IMR-90 (cell line): ENCODE measurements around the gene JPT1. TPM values are rescaled to one million over a fixed set of nuclear protein-coding genes. Genes with fewer than 3 reads are reported as not detected.

ENCODE experiments used
- ATAC-seq: fragments of 200-7000 bp; cut with Tn5 transposase; 2 replicates; pipeline ENCODE4 v1.9.1; 2020; ENCODE audit warnings: low read depth, mild to moderate bottlenecking, moderate library complexity
- BruUV-seq: library from RNA; stranded (reverse); fragments of 400-500 nt; replicated peaks from 2 replicates; lab custom pipeline; 2021; lab: Mats Ljungman, UMichigan
- CTCF ChIA-PET: fragments of 300-600 bp; formaldehyde crosslinking; extraction: SDS; loops from one replicate; lab custom pipeline; 2021; ENCODE audit warnings: antibody characterized with exemption; lab: Yijun Ruan, JAX
- POLR2A ChIA-PET: fragments of 300-600 bp; sonication (Branson Sonifier 250); formaldehyde crosslinking; loops from one replicate; lab custom pipeline; 2022; ENCODE audit warnings: antibody characterized with exemption; ENCODE audit not compliant: unreplicated experiment; lab: Charles Lee
- DNase-seq: peaks from one replicate; pipeline ENCODE4 v3.0.0; 2013
- H2AFZ ChIP-seq: replicated peaks from 2 replicates; pipeline ENCODE3; 2013; ENCODE audit warnings: low read length, mild to moderate bottlenecking; ENCODE audit not compliant: poor library complexity
- H2AK5ac ChIP-seq: 2 replicates; pipeline ENCODE4 v1.6.1; 2013; ENCODE audit warnings: low read depth, low read length, inconsistent platforms
- H2AK9ac ChIP-seq: replicated peaks from 2 replicates; pipeline ENCODE3; 2013; ENCODE audit warnings: mild to moderate bottlenecking, low read depth, low read length, moderate library complexity; ENCODE audit not compliant: poor library complexity
- H2BK120ac ChIP-seq: 2 replicates; pipeline ENCODE4 v1.6.1; 2013; ENCODE audit warnings: low read depth, low read length, inconsistent platforms
- H2BK15ac ChIP-seq: 3 replicates; pipeline ENCODE4 v1.6.1; 2013; ENCODE audit warnings: low read depth, low read length, inconsistent platforms
- H2BK20ac ChIP-seq: 2 replicates; pipeline ENCODE4 v1.6.1; 2013; ENCODE audit warnings: low read depth, mild to moderate bottlenecking, inconsistent platforms, low read length, moderate library complexity
- H2BK5ac ChIP-seq: 2 replicates; pipeline ENCODE4 v1.6.1; 2013; ENCODE audit warnings: mild to moderate bottlenecking, low read depth, low read length, inconsistent platforms; ENCODE audit not compliant: poor library complexity, severe bottlenecking
- H3K14ac ChIP-seq: replicated peaks from 2 replicates; pipeline ENCODE4 v1.6.1; 2013; ENCODE audit warnings: low read depth, low read length, inconsistent platforms
- H3K18ac ChIP-seq: 2 replicates; pipeline ENCODE4 v1.6.1; 2013; ENCODE audit warnings: low read depth, low read length, control low read depth
- H3K23ac ChIP-seq: 2 replicates; pipeline ENCODE4 v1.6.1; 2013; ENCODE audit warnings: low read depth, low read length, inconsistent platforms
- H3K27ac ChIP-seq: 2 replicates; pipeline ENCODE4 v1.5.1; 2013; ENCODE audit warnings: mild to moderate bottlenecking, control low read depth, low read length; ENCODE audit not compliant: insufficient read depth
- H3K27me3 ChIP-seq: 2 replicates; pipeline ENCODE4 v1.6.1; 2013; ENCODE audit warnings: low read length; ENCODE audit not compliant: control insufficient read depth, insufficient read depth
- H3K36me3 ChIP-seq: 2 replicates; pipeline ENCODE4 v1.6.1; 2013; ENCODE audit warnings: low read length, mixed read lengths; ENCODE audit not compliant: control insufficient read depth, insufficient read depth
- H3K4ac ChIP-seq: 2 replicates; pipeline ENCODE4 v1.6.1; 2013; ENCODE audit warnings: low read depth, low read length, inconsistent platforms
- H3K4me1 ChIP-seq: 2 replicates; pipeline ENCODE4 v1.6.1; 2013; ENCODE audit warnings: low read length, mixed read lengths; ENCODE audit not compliant: control insufficient read depth, insufficient read depth
- H3K4me2 ChIP-seq: 2 replicates; pipeline ENCODE4 v1.6.1; 2013; ENCODE audit warnings: low read depth, mild to moderate bottlenecking, control low read depth, low read length, moderate library complexity
- H3K4me3 ChIP-seq: 2 replicates; pipeline ENCODE4 v1.5.1; 2013; ENCODE audit warnings: low read depth, mild to moderate bottlenecking, control low read depth, low read length, moderate library complexity; ENCODE audit not compliant: insufficient read depth
- H3K56ac ChIP-seq: 2 replicates; pipeline ENCODE4 v1.6.1; 2013; ENCODE audit warnings: low read length, inconsistent platforms; ENCODE audit not compliant: insufficient read depth; ENCODE audit errors: extremely low read depth
- H3K79me1 ChIP-seq, 2 experiments: 2 replicates each; pipeline ENCODE4 v1.6.1; 2013; ENCODE audit warnings: low read length in 2 of 2, inconsistent platforms in 1 of 2, low read depth in 1 of 2
- H3K9ac ChIP-seq: 2 replicates; pipeline ENCODE4 v1.6.1; 2013; ENCODE audit warnings: low read depth, low read length, control low read depth
- H3K9me1 ChIP-seq: 2 replicates; pipeline ENCODE4 v1.6.1; 2013; ENCODE audit warnings: low read length, inconsistent platforms; ENCODE audit not compliant: insufficient read depth
- H3K9me3 ChIP-seq: 2 replicates; pipeline ENCODE4 v1.6.1; 2013; ENCODE audit warnings: low read length; ENCODE audit not compliant: control insufficient read depth, insufficient read depth
- H4K20me1 ChIP-seq: 2 replicates; pipeline ENCODE4 v1.6.1; 2013; ENCODE audit warnings: low read length, inconsistent platforms; ENCODE audit not compliant: insufficient read depth
- H4K5ac ChIP-seq: 2 replicates; pipeline ENCODE4 v1.6.1; 2013; ENCODE audit warnings: mild to moderate bottlenecking, low read depth, low read length, control low read depth
- H4K8ac ChIP-seq, 2 experiments: 2 replicates each; pipeline ENCODE4 v1.6.1; 2013; ENCODE audit warnings: low read depth in 2 of 2, low read length in 2 of 2, control low read depth in 1 of 2, inconsistent platforms in 1 of 2
- H4K91ac ChIP-seq: 2 replicates; pipeline ENCODE4 v1.6.1; 2013; ENCODE audit warnings: low read depth, low read length, inconsistent platforms; ENCODE audit not compliant: insufficient read depth
- BHLHE40 ChIP-seq: fragments of 150-350 bp; IDR thresholded peaks from 2 replicates; pipeline ENCODE4 v1.6.1; 2016; ENCODE audit warnings: mild to moderate bottlenecking, low read depth, low read length
- CHD1 ChIP-seq: IDR thresholded peaks from 2 replicates; pipeline ENCODE4 v1.6.1; 2012; ENCODE audit warnings: low read depth, low read length, improper control_type of control experiment
- CTCF ChIP-seq: conservative IDR thresholded peaks from 2 replicates; pipeline ENCODE4 v1.5.1; 2012; ENCODE audit warnings: mild to moderate bottlenecking, low read depth, low read length, improper control_type of control experiment
- ELK1 ChIP-seq: fragments of 150-350 bp; IDR thresholded peaks from 2 replicates; pipeline ENCODE4 v1.6.1; 2016; ENCODE audit warnings: low read depth, mild to moderate bottlenecking, low read length, moderate library complexity, borderline replicate concordance
- MAFK ChIP-seq: IDR thresholded peaks from 2 replicates; pipeline ENCODE4 v1.6.1; 2012; ENCODE audit warnings: low read depth, low read length, improper control_type of control experiment
- MAZ ChIP-seq: IDR thresholded peaks from 2 replicates; pipeline ENCODE4 v1.6.1; 2012; ENCODE audit warnings: low read depth, mild to moderate bottlenecking, low read length, improper control_type of control experiment, moderate library complexity, borderline replicate concordance
- MXI1 ChIP-seq: IDR thresholded peaks from 2 replicates; pipeline ENCODE4 v1.6.1; 2012; ENCODE audit warnings: low read depth, mild to moderate bottlenecking, low read length, moderate library complexity, borderline replicate concordance
- NFE2L2 ChIP-seq: fragments of 150-350 bp; IDR thresholded peaks from 2 replicates; pipeline ENCODE4 v1.6.1; 2016; ENCODE audit warnings: low read depth, mild to moderate bottlenecking, low read length
- RAD21 ChIP-seq: IDR thresholded peaks from 2 replicates; pipeline ENCODE4 v1.6.1; 2012; ENCODE audit warnings: low read length, improper control_type of control experiment
- RCOR1 ChIP-seq: IDR thresholded peaks from 2 replicates; pipeline ENCODE4 v1.6.1; 2012; ENCODE audit warnings: mild to moderate bottlenecking, low read length, improper control_type of control experiment; ENCODE audit not compliant: insufficient replicate concordance
- RFX5 ChIP-seq: IDR thresholded peaks from 2 replicates; pipeline ENCODE4 v1.8.0; 2012; ENCODE audit warnings: low read depth, mild to moderate bottlenecking, low read length, moderate library complexity
- SMC3 ChIP-seq: fragments of 150-350 bp; IDR thresholded peaks from 2 replicates; pipeline ENCODE4 v1.6.1; 2016; ENCODE audit warnings: low read depth, mild to moderate bottlenecking, antibody characterized with exemption, low read length, moderate library complexity
- USF2 ChIP-seq: fragments of 150-350 bp; IDR thresholded peaks from 2 replicates; pipeline ENCODE4 v1.6.1; 2017; ENCODE audit warnings: mild to moderate bottlenecking, antibody characterized with exemption, low read length, low read depth
- WGBS, 2 experiments: methylation state at CpG; one replicate each; pipeline versions ENCODE4 v1.1.5 to v1.1.7; 2013; ENCODE audit warnings: missing lambda C conversion rate in 2 of 2; ENCODE audit not compliant: insufficient read length in 1 of 2; ENCODE audit errors: extremely low coverage in 2 of 2; 5-methylcytosine and 5-hydroxymethylcytosine counted together
- dilution Hi-C: fragments of 300-500 bp; cut with HindIII; formaldehyde crosslinking; loops from one replicate; pipeline ENCODE4 v1.14.3; 2018; ENCODE audit warnings: low sequenced_read_pairs; ENCODE audit not compliant: unreplicated experiment
- in situ Hi-C: fragments of 300-500 bp; cut with MboI; formaldehyde crosslinking; loops from 3 replicates; pipeline ENCODE4 v1.14.3; 2019; ENCODE audit warnings: low sequenced_read_pairs, inconsistent platforms, mixed read lengths
- intact Hi-C: fragments of 100-400 bp; cut with micrococcal nuclease; formaldehyde crosslinking; loops from 2 replicates; pipeline ENCODE4 v1.10.0; 2022
- polyA plus RNA-seq, 3 experiments: library from polyadenylated mRNA; depleted of rRNA; stranded (reverse); fragments of >200 nt; gene quantifications; 2 replicates each; pipeline ENCODE4 v1.2.3, GENCODE V29; 2012; ENCODE audit warnings: low replicate concordance in 1 of 3
- total RNA-seq: library from RNA; depleted of rRNA; stranded (reverse); fragments of >200 nt; gene quantifications from 2 replicates; pipeline ENCODE4 v1.2.3, GENCODE V29; 2012

Gene JPT1
- total and polyA plus RNA-seq, 2 of the 4 experiments (the other 2 are of a cell fraction): 118 to 272 TPM

- in situ Hi-C loops (no loop called here), dilution Hi-C loops (no loop called here), intact Hi-C loops (no loop called here)
- Histone ChIP-seq H3K18ac (no peak overlapping the region), H3K9me3 (no peaks in the 10 kb centered on the region), H3K27ac (no peak overlapping the region), H4K20me1 (peaks cover 11% of the 10 kb centered on the region), H3K4ac (no peak overlapping the region), H2BK15ac (no peak overlapping the region), H2AK9ac (no peak overlapping the region), H3K9ac (no peak overlapping the region), H3K4me2 (no peak overlapping the region), H3K36me3 (peaks cover 53% of the 10 kb centered on the region), H2BK20ac (no peak overlapping the region), H3K4me3 (no peak overlapping the region), H3K56ac (no peak overlapping the region), H2AFZ (no peak overlapping the region), H3K79me1 (peaks cover 49 to 73% of the 10 kb centered on the region in 2 experiments), H3K27me3 (no peaks in the 10 kb centered on the region), H3K4me1 (0 out of 2 replicates have a peak, but pooled peaks cover 1% of the 10 kb centered on the region), H3K14ac (no peak overlapping the region), H2BK5ac (no peak overlapping the region), H3K9me1 (no peaks in the 10 kb centered on the region; the same call in 1 of the 2 replicates), H3K23ac (no peak overlapping the region), H4K5ac (no peak overlapping the region), H2AK5ac (no peak overlapping the region), H2BK120ac (no peak overlapping the region), H4K8ac (peak overlapping the region in 1 of 2 experiments; percentile 15; a peak in 1 of 4 replicates), H4K91ac (no peak overlapping the region)
- DNase-seq (no peak), ATAC-seq (no peak)
- WGBS, 2 experiments: 100% methylated on average over 1 of the region's 11 CpGs; no CpG with 5 or more reads in 1 of the 2 experiments
- POLR2A ChIA-PET: interaction anchor here (0.6 kb wide), 2 partner anchors 261 to 322 kb away, joined by 3 to 4 read pairs; no protein-coding TSS in a partner anchor
- BruUV-seq: no TSS peak
- no peak for TF ChIP-seq ELK1
- no peak for TF ChIP-seq CTCF
- TF ChIP-seq SMC3: no peak
- TF ChIP-seq MXI1: no peak
- TF ChIP-seq MAZ: no peak
- no peak for TF ChIP-seq RCOR1
- TF ChIP-seq NFE2L2: no peak
- TF ChIP-seq USF2: no peak
- TF ChIP-seq RAD21: no peak
- no peak for TF ChIP-seq BHLHE40
- TF ChIP-seq MAFK: no peak
- no peak for TF ChIP-seq RFX5
- TF ChIP-seq CHD1: no peak
- CTCF ChIA-PET: no interaction called here
These were observed 9.3 kb downstream of the JPT1 start for GRCh38 chr17:75144816-75145512.
